22Rv1 (cell line): ENCODE measurements around the gene ABCC8.

Source experiments
- CTCF ChIP-seq: fragments of 450-650 bp; IDR thresholded peaks from 2 replicates; pipeline ENCODE4 v1.5.1; 2017; ENCODE audit warnings: mild to moderate bottlenecking
- ZFX ChIP-seq: fragments of 450-650 bp; IDR thresholded peaks from 2 replicates; pipeline ENCODE4 v1.6.1; 2017; ENCODE audit warnings: antibody characterized with exemption, borderline replicate concordance

DNA sequence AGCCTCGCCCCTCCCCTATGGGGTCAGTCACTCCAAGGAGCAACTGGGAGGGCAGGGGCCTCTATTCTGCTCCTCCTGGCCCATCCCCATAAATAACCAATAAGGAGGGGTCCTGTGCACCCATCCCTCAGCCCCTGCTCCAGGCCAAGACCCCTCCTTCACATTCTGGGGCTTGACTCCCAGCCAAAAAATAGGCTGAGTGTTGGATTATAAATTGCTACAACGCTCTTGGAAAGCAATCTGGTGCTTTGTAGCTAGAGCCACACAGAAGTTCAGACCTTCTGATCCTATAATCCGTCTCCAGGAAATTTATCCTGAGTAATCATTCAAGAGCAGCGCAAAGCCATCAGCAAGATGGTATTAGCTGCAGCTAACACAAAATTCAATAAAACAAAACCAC lies 42.5 kb downstream of the ABCC8 start:
- TF ChIP-seq CTCF (no peak), ZFX (no peak)
